ENCODE data around the gene ID4.

GRCh38 chr6:19852090-19852457 is 14.9 kb downstream of the ID4 start:
- no peak for TF ChIP-seq POLR2AphosphoS5 (IDR thresholded peaks at IDR 0.05; ENCODE audit: low read depth, low read length)
- TF ChIP-seq POLR2A (IDR thresholded peaks at IDR 0.05; ENCODE audit: low read depth, low read length), result no peak
